ENCODE data around the gene GABPB2.
A peak's percentile ranks its signal among the peaks of the same experiment; 100 is the strongest.
"Not testable (repeated sequence)": the region's sequence is repeated elsewhere in the genome, so short reads cannot be mapped to it uniquely, and the experiment has no call there.

GABPB2 gene

GRCh38 chr1:151059109-151060006, 11.2 kb upstream of the GABPB2 start, which contains the start of gene CDC42SE1:
TSS of gene CDC42SE1 (minus strand) at chr1:151059622. CDS start at chr1:151055730, 3,892 bp downstream.
- peak; percentile 62 to 68 (median 67) for DNase-seq (ENCODE audit: low read depth in 3 of 3, low spot score in 1 of 3)

- DNase-seq (ENCODE audit: low read depth in 3 of 3, low spot score in 1 of 3), result no peak
Measured at GRCh38 chr1:151060007-151060656, 10.4 kb upstream of the GABPB2 start, which contains the start of gene MLLT11. TSS of gene MLLT11 (plus strand) at chr1:151060397. CDS start at chr1:151067225, 6,828 bp downstream.

GRCh38 chr1:151060657-151061421, 9.7 kb upstream of the GABPB2 start:
- no peak for DNase-seq (ENCODE audit: low read depth in 3 of 3, low spot score in 1 of 3)

DNA sequence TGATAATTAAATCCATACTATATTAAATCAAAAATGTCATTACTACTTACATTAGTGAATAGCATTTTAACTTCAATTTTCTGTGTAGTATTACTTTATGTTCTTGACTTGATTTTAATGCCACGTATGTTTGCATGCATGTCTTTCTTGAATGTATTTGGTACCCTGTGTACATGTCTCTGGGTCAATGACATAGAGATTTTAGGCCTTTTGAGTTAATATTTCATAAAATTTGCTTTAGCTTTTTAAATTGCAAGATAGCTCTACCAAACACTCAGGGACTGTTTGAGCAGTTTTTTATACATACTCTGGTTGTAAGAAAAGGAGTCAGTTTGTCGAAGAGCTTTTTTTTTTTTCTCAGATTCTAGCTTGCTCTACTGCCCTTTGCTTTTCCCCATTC, 8.9 kb upstream of the GABPB2 start:
- DNase-seq (ENCODE audit: low read depth in 3 of 3, low spot score in 1 of 3), result no peak

GRCh38 chr1:151062741-151063371, 7.7 kb upstream of the GABPB2 start:
- DNase-seq (ENCODE audit: low read depth in 3 of 3, low spot score in 1 of 3), result no peak

- no peak for DNase-seq (ENCODE audit: low read depth in 3 of 3, low spot score in 1 of 3)
Measured at GRCh38 chr1:151065089-151065645, 5.4 kb upstream of the GABPB2 start.

DNA sequence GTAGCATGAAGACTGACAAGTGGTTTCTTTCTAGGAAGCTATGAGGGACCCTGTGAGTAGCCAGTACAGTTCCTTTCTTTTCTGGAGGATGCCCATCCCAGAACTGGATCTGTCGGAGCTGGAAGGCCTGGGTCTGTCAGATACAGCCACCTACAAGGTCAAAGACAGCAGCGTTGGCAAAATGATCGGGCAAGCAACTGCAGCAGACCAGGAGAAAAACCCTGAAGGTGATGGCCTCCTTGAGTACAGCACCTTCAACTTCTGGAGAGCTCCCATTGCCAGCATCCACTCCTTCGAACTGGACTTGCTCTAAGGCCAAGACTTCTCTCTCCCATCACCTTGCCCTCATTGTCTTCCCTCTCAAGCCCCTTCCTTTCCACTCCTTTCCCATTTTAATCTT, 3.4 kb upstream of the GABPB2 start:
- no peak for DNase-seq (ENCODE audit: low read depth in 3 of 3, low spot score in 1 of 3)

DNA sequence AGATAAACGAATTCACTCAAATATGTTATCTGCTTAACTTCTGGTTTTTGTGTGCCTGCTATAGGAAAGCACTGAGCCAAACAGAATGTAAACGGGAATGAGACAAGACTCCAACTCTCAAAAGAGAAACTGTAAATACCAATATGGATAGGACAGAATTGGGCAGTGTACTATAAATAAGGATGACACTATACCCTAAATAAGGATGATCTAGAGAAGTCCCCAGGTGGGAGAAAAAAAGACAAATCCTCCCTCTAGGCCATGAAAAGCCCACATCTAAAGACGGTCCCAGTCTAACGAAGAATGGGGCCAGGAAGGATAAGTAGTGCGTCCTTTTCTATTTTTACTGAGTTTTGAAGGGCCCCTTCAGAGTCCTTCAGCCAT, 1.5 kb upstream of the GABPB2 start:
- DNase-seq (ENCODE audit: low read depth in 3 of 3, low spot score in 1 of 3), result no peak

DNA sequence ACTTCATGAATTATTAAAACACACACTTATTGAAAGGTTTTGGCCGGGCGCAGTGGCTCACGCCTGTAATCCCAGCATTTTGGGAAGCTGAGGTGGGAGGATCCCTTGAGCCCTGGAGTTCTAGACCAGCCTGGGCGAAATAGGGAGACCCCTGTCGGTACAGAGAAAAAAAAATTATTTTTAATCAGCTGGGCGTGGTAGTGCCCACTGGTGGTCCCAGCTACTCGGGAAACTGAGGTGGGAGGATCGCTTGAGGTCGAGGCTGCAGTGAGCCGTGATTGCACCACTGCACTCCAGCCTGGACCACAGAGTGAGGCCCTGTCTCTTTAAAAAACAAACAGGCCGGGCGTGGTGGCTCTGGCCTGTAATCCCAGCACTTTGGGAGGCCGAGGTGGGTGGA, 1.7 kb downstream of the GABPB2 start:
- DNase-seq (ENCODE audit: low read depth in 3 of 3, low spot score in 1 of 3), result no peak

DNA sequence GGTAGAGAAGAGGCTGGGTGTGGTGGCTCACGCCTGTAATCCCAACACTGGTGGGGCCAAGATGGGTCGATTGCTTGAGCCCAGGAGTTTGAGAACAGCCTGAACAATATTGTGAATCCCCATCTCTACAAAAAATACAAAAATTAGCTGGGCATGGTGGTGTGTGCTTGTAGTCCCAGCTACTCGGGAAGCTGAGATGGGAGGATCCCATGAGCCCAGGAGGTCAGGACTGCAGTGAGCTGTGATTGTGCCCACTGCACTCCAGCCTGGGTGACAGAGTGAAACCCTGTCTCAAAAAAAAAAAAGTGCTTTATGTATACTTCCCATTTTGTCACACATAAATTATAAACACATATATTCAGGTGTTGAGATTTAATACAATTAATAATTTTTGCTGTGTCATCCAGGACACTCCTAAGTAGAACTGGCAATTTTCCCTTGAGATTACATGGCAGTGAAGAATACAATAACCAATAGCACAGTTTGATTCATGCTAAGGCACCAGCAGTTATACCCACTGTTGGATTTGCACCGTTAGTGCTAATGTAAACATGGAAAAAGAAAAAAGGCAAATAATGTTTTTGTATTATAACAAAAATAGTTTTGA, 15.5 kb downstream of the GABPB2 start:
- DNase-seq (ENCODE audit: low read depth in 3 of 3, low spot score in 1 of 3), result no peak

- not testable (repeated sequence) for DNase-seq (ENCODE audit: low read depth in 3 of 3, low spot score in 1 of 3)
Measured at GRCh38 chr1:151097426-151097825, 26.9 kb downstream of the GABPB2 start.

GRCh38 chr1:151098126-151098525, 27.6 kb downstream of the GABPB2 start:
- DNase-seq (ENCODE audit: low read depth in 3 of 3, low spot score in 1 of 3), result no peak

GRCh38 chr1:151104630-151105029, 34.1 kb downstream of the GABPB2 start:
- DNase-seq (ENCODE audit: low read depth in 3 of 3, low spot score in 1 of 3), result no peak

DNA sequence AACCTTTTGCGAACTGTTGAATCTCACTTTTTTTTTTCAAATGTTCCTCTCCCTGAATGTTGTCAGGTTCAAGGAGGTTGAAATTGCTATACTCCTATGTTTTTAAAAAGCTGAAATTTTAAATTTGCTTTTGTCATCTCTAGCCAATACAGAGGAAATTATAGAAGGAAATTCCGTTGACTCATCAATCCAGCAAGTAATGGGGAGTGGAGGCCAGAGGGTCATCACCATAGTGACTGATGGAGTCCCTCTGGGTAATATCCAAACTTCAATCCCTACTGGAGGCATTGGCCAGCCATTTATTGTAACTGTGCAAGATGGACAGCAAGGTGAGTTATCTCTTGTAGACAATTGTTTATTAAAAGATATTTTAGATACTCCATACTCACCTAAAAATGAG, 36.3 kb downstream of the GABPB2 start:
- DNase-seq (ENCODE audit: low read depth in 3 of 3, low spot score in 1 of 3), result no peak

- no peak for DNase-seq (ENCODE audit: low read depth in 3 of 3, low spot score in 1 of 3)
Measured at GRCh38 chr1:151108331-151108730, 37.8 kb downstream of the GABPB2 start.

GRCh38 chr1:151113877-151114276, 43.3 kb downstream of the GABPB2 start:
- DNase-seq (ENCODE audit: low read depth in 3 of 3, low spot score in 1 of 3), result no peak

DNA sequence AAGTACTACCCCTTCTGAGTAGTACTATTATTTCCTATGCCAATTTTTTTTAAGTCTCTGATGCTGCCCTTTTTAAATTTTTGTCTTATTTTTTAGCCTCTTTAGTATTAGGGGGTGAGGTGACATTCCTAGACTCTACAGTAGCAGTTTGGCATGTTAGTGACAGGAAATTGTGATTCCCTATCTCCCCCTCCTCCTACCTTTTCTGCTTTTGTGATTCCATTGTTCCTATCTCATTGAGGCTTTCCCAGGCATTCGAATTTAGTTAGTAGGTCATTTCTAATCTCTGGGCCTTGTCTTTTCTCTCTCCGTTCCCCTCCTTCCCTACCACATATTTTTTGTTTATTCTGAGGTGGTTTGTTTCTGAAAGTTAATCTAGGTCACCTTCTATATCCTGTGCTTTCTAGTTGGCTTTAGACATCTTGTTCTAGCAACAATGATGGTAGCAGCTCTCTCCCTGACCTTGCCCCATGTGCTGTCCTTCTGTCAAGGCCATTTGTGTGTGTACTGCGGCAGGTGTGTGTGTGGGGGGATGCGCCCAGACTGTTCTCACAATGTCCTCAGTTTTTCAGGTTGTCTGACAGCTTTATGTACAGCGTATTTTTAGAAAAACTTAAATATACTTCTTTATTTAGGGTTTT, 54.3 kb downstream of the GABPB2 start:
- DNase-seq (ENCODE audit: low read depth in 3 of 3, low spot score in 1 of 3), result no peak

DNA sequence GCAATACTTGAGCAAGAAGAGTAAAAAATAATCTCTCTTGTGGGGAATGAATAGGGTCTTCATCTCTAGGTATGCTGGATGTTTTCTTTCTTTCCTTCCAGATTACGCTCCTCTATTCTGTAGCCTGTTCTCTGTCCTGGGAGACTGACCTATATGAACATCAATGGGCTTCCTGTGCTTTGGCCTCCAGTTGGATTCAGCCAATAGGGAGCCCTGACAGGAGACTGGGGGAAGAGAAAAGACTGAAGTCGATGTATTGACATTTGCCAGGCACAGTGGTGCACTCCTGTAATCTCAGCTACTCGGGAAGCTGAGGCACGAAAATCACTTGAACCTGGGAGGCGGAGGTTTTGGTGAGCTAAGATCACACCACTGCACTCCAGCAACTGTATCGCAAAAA, 58.2 kb downstream of the GABPB2 start:
- DNase-seq (ENCODE audit: low read depth in 3 of 3, low spot score in 1 of 3), result no peak

DNA sequence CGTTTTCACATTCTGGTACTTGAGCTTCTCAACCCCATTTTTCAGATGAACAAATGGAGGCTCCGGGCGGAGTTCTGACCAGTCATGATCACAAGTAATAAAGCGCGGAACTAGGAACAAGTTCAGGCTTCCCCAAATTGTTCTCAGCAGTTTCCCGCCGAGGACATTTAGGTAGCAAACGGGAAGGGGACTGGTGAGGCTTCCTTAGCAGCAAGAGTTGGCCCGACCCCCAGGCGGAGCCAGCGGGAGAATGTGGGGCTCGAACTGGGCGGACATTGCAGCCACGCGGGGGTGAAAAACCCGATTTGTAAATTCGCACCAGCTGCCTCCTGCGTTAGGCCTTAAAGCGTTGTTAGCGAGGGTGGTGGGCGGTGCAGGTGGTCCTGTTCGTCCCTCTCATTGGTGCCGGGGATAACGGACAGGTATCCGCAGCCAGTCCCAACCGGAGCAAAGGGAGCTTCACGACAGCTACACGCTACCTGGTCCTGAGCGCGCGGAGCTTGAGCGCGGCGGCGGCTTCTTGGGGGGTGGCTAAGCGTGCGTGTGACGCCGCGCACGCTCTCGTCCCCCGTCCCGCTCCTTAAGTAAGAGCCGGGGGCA, 60.5 kb downstream of the GABPB2 start:
- DNase-seq (ENCODE audit: low read depth in 3 of 3, low spot score in 1 of 3), result peak; percentile 24 to 60 (median 52)
